GM21825 (cell line): ENCODE results near the gene RPL28.
"Not testable (repeated sequence)": the region's sequence is repeated elsewhere in the genome, so short reads cannot be mapped to it uniquely, and the experiment has no call there.

ENCODE experiments used
- ATAC-seq: cut with Tn5 transposase; IDR thresholded peaks from one replicate; pipeline ENCODE4 v1.9.1; 2021; ENCODE audit warnings: mild to moderate bottlenecking, moderate library complexity; ENCODE audit not compliant: unreplicated experiment

The RPL28 gene

DNA sequence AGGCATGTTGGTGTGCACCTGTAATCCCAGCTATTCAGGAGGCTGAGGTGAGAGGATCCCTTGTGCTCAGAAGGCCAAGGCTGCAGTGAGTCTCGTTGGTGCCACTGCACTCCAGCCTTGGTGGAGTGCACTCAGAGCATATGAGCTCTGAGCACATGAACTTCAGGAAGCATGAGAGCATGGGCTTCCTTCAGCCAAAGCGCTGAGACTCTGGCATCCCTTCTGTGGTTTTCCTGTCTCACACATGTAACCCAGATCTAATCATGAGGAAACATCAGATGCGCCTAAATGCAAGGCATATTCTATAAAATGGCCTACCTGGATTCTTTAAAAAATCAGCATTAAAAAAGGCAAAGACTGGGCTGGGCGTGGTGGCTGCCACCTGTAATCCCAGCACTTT, 35.5 kb downstream of the RPL28 start:
- ATAC-seq, result not testable (repeated sequence)

DNA sequence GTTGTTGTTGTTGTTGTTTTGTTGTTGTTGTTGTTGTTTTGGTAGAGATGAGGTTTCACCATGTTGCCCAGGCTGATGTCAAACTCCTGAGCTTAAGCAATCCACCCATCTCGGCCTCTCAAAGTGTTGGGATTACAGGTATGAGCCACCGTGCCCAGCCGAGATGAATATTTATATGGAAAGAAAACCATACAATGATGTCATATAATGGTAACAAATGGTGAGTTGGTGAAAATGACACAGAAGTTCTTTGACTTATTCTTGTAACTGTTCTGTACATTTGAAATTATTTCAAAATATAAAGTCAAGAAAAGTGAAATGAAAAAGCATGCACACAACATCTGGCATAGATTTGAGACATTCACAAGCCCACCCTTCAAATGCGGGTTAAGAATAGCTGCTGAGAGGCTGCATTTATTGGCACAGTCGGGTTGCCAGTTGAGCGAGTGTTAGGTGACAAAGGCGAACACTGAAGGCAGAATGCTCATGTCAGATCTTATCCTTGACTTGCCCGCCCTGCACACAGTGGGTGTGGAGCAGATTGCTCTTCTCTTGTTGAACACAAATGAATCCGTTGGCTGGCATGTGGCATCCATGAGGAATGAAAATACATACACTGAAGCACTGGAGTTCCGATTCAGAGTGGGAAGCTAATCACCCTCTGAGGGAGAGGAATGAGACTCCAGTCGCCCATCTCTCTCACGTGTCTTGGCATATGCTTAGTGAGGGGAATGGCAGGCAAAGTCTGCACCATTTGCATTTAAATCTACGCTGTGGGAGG, 37.7 kb downstream of the RPL28 start:
- no peak for ATAC-seq

DNA sequence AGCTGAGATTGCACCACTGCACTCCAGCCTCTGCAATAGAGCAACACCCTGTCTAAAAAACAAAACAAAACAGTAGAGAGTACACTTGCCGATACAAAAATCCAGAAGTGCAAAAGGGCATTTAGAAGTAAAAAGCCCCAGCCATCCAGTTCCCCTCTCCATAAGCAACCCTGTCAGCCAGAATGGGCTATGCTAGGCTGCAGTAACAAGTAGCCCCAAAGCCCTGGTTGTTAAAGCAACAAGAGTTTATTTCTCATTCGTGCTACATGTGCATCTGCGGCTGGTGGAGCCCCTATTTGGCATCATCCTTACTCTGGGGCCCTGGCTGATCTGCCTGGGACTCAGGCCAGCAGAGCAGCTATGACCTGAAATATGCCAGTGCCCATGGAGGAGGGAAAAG, 38.8 kb downstream of the RPL28 start:
- no peak for ATAC-seq

DNA sequence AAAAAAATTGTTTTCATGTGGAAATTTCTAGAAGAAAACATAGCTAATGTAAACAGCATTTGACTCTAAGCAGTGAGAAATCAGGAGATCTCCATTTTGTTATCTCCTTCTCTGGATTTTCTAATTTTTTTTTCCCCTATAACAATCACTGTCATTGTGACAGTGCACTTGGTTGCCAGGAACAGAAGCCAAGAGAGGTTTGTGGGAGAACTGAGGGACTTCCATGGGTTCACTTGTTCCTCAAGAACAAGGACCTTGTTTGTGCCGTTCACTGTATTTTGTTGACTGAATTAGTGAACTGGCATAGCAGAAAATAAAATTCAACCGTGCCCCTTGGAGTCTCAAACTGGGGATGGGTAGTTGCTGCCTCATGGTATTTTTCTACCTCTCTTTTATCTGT, 40.3 kb downstream of the RPL28 start:
- no peak for ATAC-seq

DNA sequence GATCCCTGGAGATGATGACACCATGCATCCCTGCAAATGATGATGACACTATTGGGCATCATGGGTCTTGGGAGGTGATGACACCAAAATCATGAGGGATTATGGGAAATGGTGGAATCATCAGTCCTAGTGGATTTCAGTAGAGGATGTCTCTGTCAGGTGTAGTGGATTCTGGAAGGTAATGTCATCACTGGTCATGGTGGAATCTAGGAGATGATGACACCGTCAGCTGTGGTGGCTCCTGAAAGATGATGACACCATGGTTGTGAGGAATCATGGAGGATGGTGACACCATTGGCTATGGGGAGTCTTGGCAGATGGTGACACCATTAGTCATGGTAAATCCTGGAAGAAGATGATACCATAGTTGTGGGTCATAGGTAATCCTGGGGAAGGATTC, 45.5 kb downstream of the RPL28 start:
- no peak for ATAC-seq

DNA sequence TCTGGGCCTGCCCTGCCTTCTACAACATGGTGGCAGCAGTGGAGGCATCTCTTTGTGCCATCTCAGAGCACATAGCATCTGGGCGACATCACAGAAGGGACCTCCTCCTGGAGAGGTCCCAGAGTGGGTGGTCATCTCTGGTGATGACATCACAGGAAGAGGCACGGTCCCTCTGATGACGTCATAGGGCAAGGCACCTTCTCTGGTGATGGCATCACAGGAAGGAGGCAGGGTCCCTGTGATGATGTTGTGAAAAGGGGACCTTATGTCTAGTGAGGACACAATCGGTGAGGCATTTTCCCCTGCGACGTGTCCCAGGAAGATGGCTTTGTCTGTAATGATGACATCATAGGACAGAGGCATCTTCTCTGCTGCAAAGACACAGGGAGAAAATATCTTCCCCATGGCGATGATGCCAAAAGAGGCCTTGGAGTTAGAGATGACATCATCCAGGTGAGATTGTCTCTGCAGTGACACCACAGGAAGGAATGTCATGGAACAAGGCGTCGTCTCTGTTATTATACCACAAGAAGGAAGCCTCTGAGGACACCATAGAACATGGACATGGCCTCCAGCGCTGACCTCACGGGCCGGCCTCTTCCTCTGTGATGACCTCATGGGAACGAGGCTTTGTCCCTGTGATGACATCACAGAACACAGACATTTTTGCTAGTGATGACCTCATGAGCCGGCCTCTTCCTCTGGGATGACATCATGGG, 46.7 kb downstream of the RPL28 start:
- ATAC-seq, result no peak

DNA sequence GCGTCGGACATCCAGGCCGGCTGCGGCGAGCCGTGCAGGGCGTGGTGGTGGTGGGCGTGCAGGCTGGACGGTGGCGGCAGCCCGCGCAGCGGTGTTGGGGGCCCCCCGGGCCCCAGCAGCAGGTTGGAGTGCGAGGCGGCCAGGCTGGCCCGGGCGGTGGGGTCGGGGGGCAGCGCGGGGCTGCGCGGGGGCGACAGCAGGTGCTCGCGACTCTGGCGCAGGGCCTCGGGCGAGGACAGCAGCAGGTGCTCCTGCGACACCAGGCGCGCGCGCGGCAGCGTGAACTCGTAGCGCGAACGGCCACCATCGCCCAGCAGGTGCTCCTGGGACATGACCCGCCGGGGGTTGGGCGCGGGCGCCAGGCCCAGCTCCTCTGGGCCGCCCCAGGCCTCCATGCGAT, 47.6 kb downstream of the RPL28 start:
- no peak for ATAC-seq

DNA sequence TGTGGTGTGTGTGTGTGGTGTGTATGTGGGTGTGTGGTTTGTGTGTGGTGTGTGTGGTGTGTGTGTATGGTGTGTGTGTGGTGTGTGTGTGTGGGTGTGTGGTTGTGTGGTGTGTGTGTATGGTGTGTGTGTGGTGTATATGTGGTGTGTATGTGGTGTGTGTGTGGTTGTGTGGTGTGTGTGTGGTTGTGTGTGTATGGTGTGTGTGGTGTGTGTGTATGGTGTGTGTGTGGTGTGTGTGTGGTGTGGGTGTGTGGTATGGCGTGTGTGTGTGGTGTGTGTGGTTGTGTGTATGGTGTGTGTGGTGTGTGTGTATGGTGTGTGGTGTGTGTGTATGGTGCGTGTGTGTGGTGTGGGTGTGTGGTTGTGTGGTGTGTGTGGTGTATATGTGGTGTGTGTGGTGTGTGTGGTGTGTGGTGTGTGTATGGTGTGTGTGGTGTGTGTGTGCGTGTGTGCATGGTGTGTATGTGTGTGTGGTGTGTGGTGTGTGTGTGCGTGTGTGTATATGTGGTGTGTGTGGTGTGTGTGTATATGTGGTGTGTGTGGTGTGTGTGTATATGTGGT, 48.7 kb downstream of the RPL28 start:
- no peak for ATAC-seq

DNA sequence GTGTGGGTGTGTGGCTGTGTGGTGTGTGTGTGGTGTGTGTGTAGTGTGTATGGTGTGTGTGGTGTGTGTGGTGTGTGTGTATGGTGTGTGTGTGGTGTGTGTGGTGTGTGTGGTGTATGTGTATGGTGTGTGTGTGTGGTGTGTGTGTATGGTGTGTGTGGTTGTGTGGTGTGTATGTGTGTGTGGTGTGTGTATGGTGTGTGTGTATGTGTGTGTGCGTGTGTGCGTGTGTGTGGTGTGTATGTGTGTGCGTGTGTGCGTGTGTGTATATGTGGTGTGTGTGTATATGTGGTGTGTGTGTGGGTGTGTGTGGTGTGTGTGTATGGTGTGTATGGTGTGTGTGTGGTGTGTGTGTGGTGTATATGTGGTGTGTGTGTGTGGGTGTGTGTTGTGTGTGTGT, 49.3 kb downstream of the RPL28 start:
- ATAC-seq, result no peak

DNA sequence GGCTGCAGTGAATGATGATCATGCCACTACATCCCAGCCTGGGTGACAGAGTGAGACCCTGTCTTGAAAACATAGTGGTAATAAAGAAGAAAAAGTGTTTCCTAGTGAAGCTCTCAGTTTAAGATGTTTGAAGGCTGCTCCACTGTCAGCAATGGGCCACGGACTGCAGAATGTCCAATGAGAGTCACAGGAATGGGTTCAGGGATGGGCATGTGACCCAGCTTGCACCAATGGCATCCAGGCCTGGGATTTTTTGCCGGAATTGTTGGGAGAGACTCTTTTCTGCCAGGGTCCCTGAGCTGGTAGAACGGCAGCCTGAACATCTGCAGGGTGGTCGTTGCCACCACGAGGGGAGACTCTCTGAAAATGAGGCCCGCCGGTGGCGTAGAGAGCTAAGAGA, 51.1 kb downstream of the RPL28 start:
- ATAC-seq, result no peak

DNA sequence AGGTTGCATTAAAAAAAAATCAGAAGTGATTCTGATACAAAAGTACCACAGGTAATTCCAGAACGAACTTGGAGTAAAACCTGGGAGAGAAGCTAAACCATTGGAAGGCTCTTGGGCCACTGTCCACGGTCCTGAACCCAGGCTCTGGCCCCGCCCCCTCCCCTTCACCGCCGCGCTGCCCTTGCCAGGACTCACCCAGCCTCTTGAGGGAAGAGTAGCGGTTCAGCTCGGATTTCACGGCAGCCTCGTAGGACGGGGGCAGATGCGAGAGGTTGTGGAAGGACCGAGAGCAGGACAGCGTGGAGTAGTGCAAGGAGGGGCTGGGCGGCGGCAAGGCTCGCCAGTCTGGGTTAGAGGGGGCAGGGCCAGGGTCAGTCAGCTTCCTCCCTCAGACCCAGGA, 51.7 kb downstream of the RPL28 start:
- no peak for ATAC-seq

DNA sequence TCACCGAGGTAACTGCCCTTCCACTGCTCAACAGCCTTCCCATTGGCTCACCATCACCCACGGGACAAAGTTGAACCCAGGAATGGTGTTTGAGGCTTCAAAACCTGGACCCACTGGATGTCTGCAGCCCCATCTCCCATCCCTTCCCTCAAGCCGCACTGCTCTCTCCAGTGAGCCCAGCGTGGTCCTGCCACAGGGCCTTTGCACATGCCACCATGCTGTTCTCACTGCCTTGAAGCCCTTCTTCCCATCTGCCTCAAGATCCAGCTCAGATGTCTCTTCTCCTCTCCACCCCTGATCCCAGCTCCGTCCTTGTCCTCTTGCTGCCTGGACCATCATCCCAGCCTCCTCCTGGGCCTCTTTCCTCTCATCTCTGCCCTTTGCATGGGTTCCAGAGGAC, 53.3 kb downstream of the RPL28 start:
- no peak for ATAC-seq

DNA sequence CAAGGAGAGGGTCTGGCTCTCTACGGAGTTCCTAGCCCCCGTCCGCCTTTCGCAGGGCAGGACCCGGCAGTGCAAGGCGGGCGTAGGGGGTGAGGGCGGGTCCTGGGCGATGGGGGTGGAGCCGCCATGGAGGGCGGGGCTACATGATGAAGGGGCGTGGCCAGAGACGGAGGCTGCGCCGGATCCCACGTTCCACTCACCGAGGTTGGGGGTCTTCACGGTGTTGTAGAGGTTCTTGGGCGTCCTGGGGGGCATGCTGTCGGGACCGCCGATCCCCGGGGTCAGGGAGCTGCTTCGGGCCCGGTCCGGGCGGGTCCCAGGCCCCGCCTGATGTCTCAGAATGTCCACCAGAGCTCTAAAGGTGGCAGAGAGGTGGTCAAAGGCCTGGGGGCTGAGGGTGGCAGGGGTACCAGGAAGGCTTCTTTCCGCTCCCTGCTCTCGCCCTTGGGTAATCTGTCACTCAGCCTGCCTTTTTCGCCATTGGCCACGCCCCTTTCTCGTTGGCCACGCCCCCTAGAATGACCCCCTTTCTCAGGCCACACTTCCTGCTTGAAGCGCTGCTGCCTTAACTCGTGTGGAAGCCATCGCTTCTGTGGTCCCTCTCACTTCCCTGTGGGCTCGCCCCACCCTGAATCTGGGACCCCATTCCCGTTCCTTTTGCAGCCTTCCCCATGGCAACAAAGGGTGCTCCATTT, 54.8 kb downstream of the RPL28 start:
- no peak for ATAC-seq

DNA sequence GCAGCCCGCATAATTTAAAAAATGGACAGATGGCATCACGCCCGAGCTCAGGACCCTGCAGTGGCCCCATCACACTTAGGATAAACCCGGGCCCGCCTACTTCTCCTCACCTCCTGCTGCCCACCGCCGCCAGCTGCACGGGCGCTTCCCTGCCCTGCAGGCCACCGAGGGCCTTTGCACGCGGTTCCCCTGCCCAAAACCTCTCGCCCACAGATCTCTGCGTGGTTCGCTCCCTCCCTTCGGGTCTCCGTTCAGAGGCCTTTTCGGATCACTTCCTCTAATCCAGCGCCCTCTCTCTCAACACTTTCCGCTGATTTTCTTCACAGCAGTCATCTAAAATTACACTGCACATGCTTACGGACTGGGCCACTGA, 55.6 kb downstream of the RPL28 start:
- ATAC-seq, result no peak

DNA sequence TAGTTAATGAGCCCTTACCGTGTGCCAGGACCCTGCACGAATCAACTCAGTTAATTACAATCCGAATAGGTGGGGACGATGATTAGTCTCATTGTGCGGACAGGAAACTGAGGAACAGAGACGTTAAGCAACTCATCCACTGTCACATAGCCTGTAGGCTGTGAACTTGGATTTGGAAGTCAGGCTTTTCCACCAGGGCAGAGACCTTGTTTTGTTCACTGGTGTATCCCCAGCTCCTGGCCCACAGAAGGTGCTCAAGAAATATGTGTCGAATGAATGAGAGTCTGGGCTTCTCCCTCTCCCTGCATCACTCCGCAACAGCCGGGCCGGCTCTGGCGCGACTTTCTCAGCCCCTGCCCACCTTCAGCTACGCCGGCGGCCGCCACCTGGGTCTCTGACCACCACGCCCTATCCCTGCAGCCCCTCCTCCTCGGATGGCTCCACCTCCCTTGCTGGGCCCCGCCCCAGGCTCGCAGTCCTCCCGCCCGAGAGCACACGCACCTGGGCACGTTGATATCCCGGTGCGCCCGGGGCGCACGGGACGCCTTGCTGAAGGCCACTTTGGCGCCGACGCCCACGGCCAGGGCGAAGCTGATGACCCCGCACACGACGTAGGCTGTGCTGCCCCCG, 56.1 kb downstream of the RPL28 start:
- ATAC-seq, result no peak

DNA sequence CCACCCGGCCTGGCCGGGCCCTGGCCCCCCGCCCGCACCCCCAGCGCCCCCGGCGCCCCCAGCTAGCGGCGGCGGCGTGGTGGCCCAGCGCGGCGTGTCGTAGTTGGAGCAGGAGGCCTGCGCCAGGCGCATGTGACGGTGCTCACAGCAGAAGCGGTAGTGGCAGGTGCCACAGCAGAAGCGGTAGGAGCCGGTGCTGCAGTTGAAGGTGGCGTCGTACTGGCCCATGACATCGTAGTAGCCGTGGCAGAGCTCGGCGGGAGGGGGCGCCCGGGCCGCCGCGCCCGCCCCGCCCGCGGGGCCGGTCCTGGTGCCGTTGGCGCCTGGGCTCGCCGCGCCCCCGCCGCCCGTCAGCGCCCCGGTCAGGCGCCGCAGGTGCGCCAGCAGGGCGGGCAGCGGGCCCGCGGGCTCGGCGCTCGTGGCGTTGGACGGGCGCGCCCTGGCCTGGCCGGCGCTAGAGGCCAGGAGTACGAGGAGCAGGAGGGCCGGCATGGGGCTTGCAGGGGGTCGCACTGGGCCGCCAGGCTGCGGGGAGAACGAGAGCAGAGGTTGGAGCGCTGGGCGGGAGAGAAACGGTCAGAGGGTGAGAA, 56.7 kb downstream of the RPL28 start:
- no peak for ATAC-seq

DNA sequence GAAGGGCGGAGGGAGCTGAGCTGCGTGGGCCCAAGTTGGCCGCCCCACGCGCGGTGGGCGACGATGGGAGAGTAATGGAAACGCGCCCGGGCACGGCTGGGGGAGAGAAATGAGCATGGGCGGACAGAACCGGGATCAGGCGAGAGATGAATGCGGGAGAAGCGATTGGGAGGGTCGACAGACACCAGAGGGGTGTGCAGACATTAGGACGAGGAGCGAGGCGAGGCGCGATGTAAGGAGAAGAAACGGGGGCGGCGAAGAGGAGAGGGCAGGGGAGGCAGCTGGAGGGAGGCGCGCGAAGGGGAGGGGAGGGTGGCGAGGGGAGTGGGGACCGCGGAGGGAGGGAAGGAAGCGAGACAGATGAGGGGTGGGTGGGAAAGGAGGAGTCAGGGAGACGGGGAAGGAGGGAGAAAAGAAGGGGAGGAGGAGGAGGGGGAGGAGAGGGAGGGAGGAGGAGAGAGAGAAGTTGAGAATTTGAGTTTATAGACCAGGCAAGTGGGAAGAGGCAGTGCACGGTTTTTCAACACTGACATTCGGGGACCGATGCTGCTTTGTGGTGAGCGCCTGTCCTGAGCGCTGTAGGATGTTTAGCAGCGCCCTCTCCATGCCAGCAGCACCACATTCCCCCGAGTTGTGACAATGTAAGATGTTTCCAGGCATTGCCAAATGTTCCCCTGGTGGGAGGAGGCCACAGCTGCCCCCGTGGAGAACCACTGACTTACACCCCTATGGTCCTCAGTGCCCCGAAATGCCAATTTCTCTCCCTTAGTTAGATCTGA, 57.5 kb downstream of the RPL28 start, which contains the start of gene SHISA7:
TSS of gene SHISA7 (minus strand) at position 256 of the 779 bp plus-strand sequence. CDS start 437 bp downstream, outside the sequence.
- ATAC-seq, result no peak

DNA sequence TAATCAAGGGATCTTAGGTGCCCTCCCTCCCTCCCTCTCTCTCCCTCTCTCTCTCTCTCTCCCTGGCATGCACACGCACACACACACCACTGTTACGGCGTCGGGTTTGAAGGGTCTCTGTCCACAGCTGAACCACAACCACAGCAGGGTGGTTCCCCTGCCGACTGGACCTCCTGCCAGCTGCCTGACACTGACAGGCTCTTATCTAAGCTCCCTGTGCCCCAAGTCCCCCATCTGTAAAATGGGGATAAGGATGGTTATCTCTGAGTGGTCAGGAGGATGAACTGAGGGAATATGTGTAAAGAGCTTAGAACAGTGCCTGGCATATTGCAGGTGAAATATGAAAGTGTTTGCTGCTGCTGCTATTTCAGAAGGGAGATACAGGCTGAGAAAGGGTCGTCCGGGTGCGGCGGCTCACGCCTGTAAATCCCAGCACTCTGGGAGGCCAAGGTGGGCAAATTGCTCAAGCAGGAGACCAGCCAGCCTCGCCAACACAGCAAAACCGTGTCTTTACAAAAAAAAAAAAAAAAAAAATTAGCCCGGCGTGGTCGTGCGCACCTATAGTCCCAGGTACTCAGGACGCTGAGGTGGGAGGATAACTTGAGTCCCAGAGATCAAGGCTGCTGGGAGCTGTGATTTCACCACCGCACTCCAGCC, 58.2 kb downstream of the RPL28 start:
- no peak for ATAC-seq

DNA sequence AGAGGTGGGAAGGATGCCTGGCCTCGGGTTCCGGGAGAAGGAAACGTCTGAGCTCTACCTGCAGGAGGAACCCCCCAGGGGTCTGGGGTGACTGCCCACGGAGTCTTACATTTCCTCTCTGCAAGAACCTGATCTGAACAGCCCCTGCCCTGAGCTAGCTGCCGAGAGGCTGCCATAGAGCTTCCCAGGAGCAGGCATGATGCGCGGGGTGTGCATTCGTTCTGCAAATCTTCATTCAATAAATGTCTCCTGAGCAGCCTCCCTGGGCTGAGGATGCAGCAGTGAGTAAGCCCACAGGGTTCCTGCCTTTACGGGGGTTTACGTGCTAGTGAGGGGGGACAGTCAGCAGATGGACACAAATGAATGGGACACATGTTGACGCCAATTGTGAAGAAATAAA, 58.9 kb downstream of the RPL28 start:
- no peak for ATAC-seq
